Adrenal gland (tissue), 5 donors: ENCODE results near the gene BACE1.
A peak's percentile ranks its signal among the peaks of the same experiment; 100 is the strongest.

ENCODE experiments used
- CTCF ChIP-seq, 6 experiments: fragments of 450-650 bp in 4 of 6; fragments of 200-600 bp in 2 of 6; sonication (generic) in 1 of 6; IDR thresholded peaks; 1 replicate in 5 of 6; 2 replicates in 1 of 6; pipeline versions ENCODE4 v1.5.1 to v1.8.0; 2016 to 2021; ENCODE audit warnings: antibody characterized with exemption in 6 of 6, mild to moderate bottlenecking in 2 of 6, moderate library complexity in 1 of 6
- POLR2A ChIP-seq, 2 donors: fragments of 450-650 bp; IDR thresholded peaks; one replicate each; pipeline ENCODE4 v1.6.1; 2017; ENCODE audit warnings: antibody characterized with exemption in 2 of 2, mild to moderate bottlenecking in 2 of 2, moderate library complexity in 1 of 2
- donor health status: DM: no; HTN: no; CAD: no.

- TF ChIP-seq CTCF (IDR thresholded peaks at IDR 0.05), result peak in 1 of 6 experiments; percentile 2
- no peak for TF ChIP-seq POLR2A (IDR thresholded peaks at IDR 0.05)
Measured at GRCh38 chr11:117328375-117329010, 12.4 kb upstream of the BACE1 start.
